Mesenchymal stem cell (in vitro differentiated cells and primary cell): ENCODE measurements around the gene NDUFB8.

ENCODE experiments used
- DNase-seq: peaks from one replicate; pipeline ENCODE4 v3.0.0-alpha.2; 2013
- H2AFZ ChIP-seq: one replicate; pipeline ENCODE4 v1.6.1; 2013; ENCODE audit warnings: low read depth, mild to moderate bottlenecking, control low read depth, inconsistent platforms, low read length, moderate library complexity
- H2AK5ac ChIP-seq: 2 replicates; pipeline ENCODE4 v1.6.1; 2013; ENCODE audit warnings: low read length, moderate library complexity, mild to moderate bottlenecking, inconsistent platforms; ENCODE audit not compliant: severe bottlenecking
- H2BK120ac ChIP-seq: one replicate; pipeline ENCODE4 v1.6.1; 2013; ENCODE audit warnings: low read depth, mild to moderate bottlenecking, inconsistent platforms, low read length, moderate library complexity
- H2BK12ac ChIP-seq, 2 experiments: one replicate each; pipeline ENCODE4 v1.6.1; 2013; ENCODE audit warnings: inconsistent platforms in 2 of 2, low read length in 2 of 2, mild to moderate bottlenecking in 2 of 2, moderate library complexity in 2 of 2, control low read depth in 1 of 2
- H2BK15ac ChIP-seq: one replicate; pipeline ENCODE4 v1.6.1; 2013; ENCODE audit warnings: mild to moderate bottlenecking, low read depth, inconsistent platforms; ENCODE audit not compliant: poor library complexity, severe bottlenecking
- H2BK5ac ChIP-seq: 2 replicates; pipeline ENCODE4 v1.6.1; 2013; ENCODE audit warnings: low read depth, mild to moderate bottlenecking, low read length, control low read depth, inconsistent platforms; ENCODE audit not compliant: poor library complexity, severe bottlenecking
- H3K14ac ChIP-seq, 2 experiments: one replicate each; pipeline ENCODE4 v1.6.1; 2013; ENCODE audit warnings: inconsistent platforms in 2 of 2, low read length in 2 of 2, control low read depth in 1 of 2, mild to moderate bottlenecking in 1 of 2, moderate library complexity in 1 of 2
- H3K18ac ChIP-seq, 2 experiments: one replicate each; pipeline ENCODE4 v1.6.1; 2013; ENCODE audit warnings: inconsistent platforms in 2 of 2, low read length in 2 of 2, control low read depth in 1 of 2, low read depth in 1 of 2, mild to moderate bottlenecking in 1 of 2
- H3K23ac ChIP-seq, 2 experiments: one replicate each; pipeline ENCODE4 v1.6.1; 2013; ENCODE audit warnings: inconsistent platforms in 2 of 2, low read length in 2 of 2, mild to moderate bottlenecking in 2 of 2, moderate library complexity in 2 of 2, control low read depth in 1 of 2
- H3K27ac ChIP-seq: 2 replicates; pipeline ENCODE4 v1.5.1; 2013; ENCODE audit warnings: mild to moderate bottlenecking, moderate library complexity, low read length, control low read depth, inconsistent platforms; ENCODE audit not compliant: poor library complexity, severe bottlenecking
- H3K27me3 ChIP-seq, 2 experiments: 2 replicates each; pipeline versions ENCODE4 v1.6.1 to v1.7.0; 2013; ENCODE audit warnings: low read length in 2 of 2, mild to moderate bottlenecking in 2 of 2, moderate library complexity in 2 of 2, control low read depth in 1 of 2, inconsistent platforms in 1 of 2; ENCODE audit not compliant: control insufficient read depth in 1 of 2, insufficient read depth in 1 of 2
- H3K36me3 ChIP-seq, 2 experiments: 2 replicates each; pipeline versions ENCODE4 v1.6.1 to v1.7.0; 2013; ENCODE audit warnings: low read length in 2 of 2, control low read depth in 1 of 2, inconsistent platforms in 1 of 2, low read depth in 1 of 2, mild to moderate bottlenecking in 1 of 2; ENCODE audit not compliant: insufficient read depth in 2 of 2, control insufficient read depth in 1 of 2
- H3K4ac ChIP-seq, 2 experiments: one replicate each; pipeline ENCODE4 v1.6.1; 2013; ENCODE audit warnings: inconsistent platforms in 2 of 2, low read length in 2 of 2, mild to moderate bottlenecking in 2 of 2, moderate library complexity in 2 of 2, control low read depth in 1 of 2, low read depth in 1 of 2
- H3K4me1 ChIP-seq: 2 replicates; pipeline ENCODE4 v1.6.1; 2013; ENCODE audit warnings: low read depth, low read length, control low read depth; ENCODE audit not compliant: control insufficient read depth, insufficient read depth
- H3K4me2 ChIP-seq: 2 replicates; pipeline ENCODE4 v1.6.1; 2013; ENCODE audit warnings: low read length, mild to moderate bottlenecking, inconsistent platforms; ENCODE audit not compliant: poor library complexity, severe bottlenecking
- H3K4me3 ChIP-seq, 2 experiments: 2 replicates each; pipeline versions ENCODE4 v1.5.1 to v1.7.0; 2013; ENCODE audit warnings: low read length in 2 of 2, mild to moderate bottlenecking in 2 of 2, control low read depth in 1 of 2, low read depth in 1 of 2; ENCODE audit not compliant: insufficient read depth in 1 of 2
- H3K79me1 ChIP-seq: replicated peaks from 2 replicates; pipeline ENCODE4 v1.6.1; 2013; ENCODE audit warnings: mild to moderate bottlenecking, control low read depth, low read length, inconsistent platforms; ENCODE audit not compliant: poor library complexity, severe bottlenecking
- H3K9ac ChIP-seq: 2 replicates; pipeline ENCODE4 v1.7.0; 2013; ENCODE audit warnings: mild to moderate bottlenecking, low read length, moderate library complexity
- H3K9me3 ChIP-seq: 2 replicates; pipeline ENCODE4 v1.7.0; 2013; ENCODE audit warnings: mild to moderate bottlenecking, low read length; ENCODE audit not compliant: control insufficient read depth
- H4K8ac ChIP-seq: one replicate; pipeline ENCODE4 v1.6.1; 2013; ENCODE audit warnings: inconsistent platforms, mild to moderate bottlenecking, low read length, moderate library complexity
- H4K91ac ChIP-seq: one replicate; pipeline ENCODE4 v1.6.1; 2013; ENCODE audit warnings: mild to moderate bottlenecking, low read length, inconsistent platforms
- WGBS: methylation state at CpG from one replicate; pipeline ENCODE4 v1.1.7; 2013; ENCODE audit warnings: mixed read lengths; 5-methylcytosine and 5-hydroxymethylcytosine counted together

The NDUFB8 gene

DNA sequence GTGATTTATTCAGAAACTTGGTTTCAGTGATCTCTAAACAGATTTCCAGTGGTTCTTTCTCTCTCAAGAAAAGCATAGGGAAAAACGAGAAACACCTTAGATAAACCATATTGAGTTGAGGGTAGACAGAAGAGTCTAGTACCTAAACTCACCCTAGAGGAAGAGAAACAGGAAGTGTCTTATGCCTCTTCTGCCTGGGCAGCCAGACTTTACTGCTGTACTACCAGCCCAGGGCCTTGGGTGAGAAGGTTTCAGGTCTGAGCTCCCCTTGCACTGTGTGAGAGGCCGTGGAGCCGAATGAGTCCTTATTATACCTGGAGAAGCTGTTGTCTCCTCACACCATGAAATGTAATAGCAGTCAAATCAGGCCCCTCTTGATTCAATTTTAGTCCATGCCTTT, 24.3 kb upstream of the NDUFB8 start:
- 97% methylated on average over 3 of the region's 3 CpGs for WGBS

GRCh38 chr10:100551738-100552137, 22.1 kb upstream of the NDUFB8 start:
- H3K9ac ChIP-seq = no peak overlapping the region
- no peaks in the 10 kb centered on the region for H3K27me3 ChIP-seq
- H3K4ac ChIP-seq = no peak overlapping the region
- no peak overlapping the region for H2BK5ac ChIP-seq
- WGBS = 73% methylated on average over 4 of the region's 5 CpGs
- H3K4me1 ChIP-seq = no peaks in the 10 kb centered on the region
- H3K27ac ChIP-seq = no peak overlapping the region
- no peak overlapping the region for H2BK120ac ChIP-seq
- H3K4me2 ChIP-seq = no peak overlapping the region
- DNase-seq = no peak
- H3K23ac ChIP-seq = no peak overlapping the region
- no peak overlapping the region for H2BK15ac ChIP-seq
- no peak overlapping the region for H4K91ac ChIP-seq
- no peak overlapping the region for H2BK12ac ChIP-seq
- H3K4me3 ChIP-seq = no peak overlapping the region
- H3K18ac ChIP-seq = no peak overlapping the region
- H2AFZ ChIP-seq = no peak overlapping the region
- peaks cover 16% of the 10 kb centered on the region for H3K79me1 ChIP-seq
- no peak overlapping the region for H4K8ac ChIP-seq
- peaks cover 44 to 87% of the 10 kb centered on the region in 2 experiments for H3K36me3 ChIP-seq
- no peaks in the 10 kb centered on the region for H3K9me3 ChIP-seq
- H2AK5ac ChIP-seq = no peak overlapping the region
- no peak overlapping the region for H3K14ac ChIP-seq

More for the DNA sequence above, 24.3 kb upstream of the NDUFB8 start:
- Histone ChIP-seq H2AK5ac (no peak overlapping the region), H2BK5ac (no peak overlapping the region), H2AFZ (no peak overlapping the region), H3K4me1 (no peaks in the 10 kb centered on the region), H3K36me3 (peaks cover 27 to 83% of the 10 kb centered on the region in 2 experiments), H4K8ac (no peak overlapping the region), H3K4ac (no peak overlapping the region), H2BK15ac (no peak overlapping the region), H3K27ac (no peak overlapping the region), H3K27me3 (no peaks in the 10 kb centered on the region), H2BK12ac (no peak overlapping the region), H3K23ac (no peak overlapping the region), H4K91ac (no peak overlapping the region), H3K4me3 (no peak overlapping the region), H3K9me3 (no peaks in the 10 kb centered on the region), H3K4me2 (no peak overlapping the region), H3K18ac (no peak overlapping the region), H2BK120ac (no peak overlapping the region), H3K14ac (no peak overlapping the region), H3K79me1 (peaks cover 7% of the 10 kb centered on the region), H3K9ac (no peak overlapping the region)
- DNase-seq = no peak

- Histone ChIP-seq H3K23ac (no peak overlapping the region), H3K9ac (no peak overlapping the region), H2AK5ac (no peak overlapping the region), H2AFZ (no peak overlapping the region), H3K9me3 (no peaks in the 10 kb centered on the region), H3K4me3 (no peak overlapping the region), H3K27ac (no peak overlapping the region), H3K14ac (no peak overlapping the region), H3K79me1 (peaks cover 16% of the 10 kb centered on the region), H4K91ac (no peak overlapping the region), H3K4ac (no peak overlapping the region), H4K8ac (no peak overlapping the region), H3K18ac (no peak overlapping the region), H2BK12ac (no peak overlapping the region), H2BK5ac (no peak overlapping the region), H2BK120ac (no peak overlapping the region), H3K36me3 (peaks cover 43 to 85% of the 10 kb centered on the region in 2 experiments), H2BK15ac (no peak overlapping the region), H3K4me2 (no peak overlapping the region), H3K27me3 (no peaks in the 10 kb centered on the region), H3K4me1 (no peaks in the 10 kb centered on the region)
- no peak for DNase-seq
- WGBS = 80% methylated on average over 4 of the region's 4 CpGs
Measured at GRCh38 chr10:100551196-100551595, 21.5 kb upstream of the NDUFB8 start.

- no peak for DNase-seq
- Histone ChIP-seq H3K27me3 (no peaks in the 10 kb centered on the region), H4K91ac (no peak overlapping the region), H2BK120ac (no peak overlapping the region), H3K9me3 (no peaks in the 10 kb centered on the region), H3K27ac (no peak overlapping the region), H3K4me3 (no peak overlapping the region), H3K4ac (no peak overlapping the region), H2BK5ac (no peak overlapping the region), H3K36me3 (peaks cover 56 to 95% of the 10 kb centered on the region in 2 experiments), H3K18ac (no peak overlapping the region), H2AFZ (no peak overlapping the region), H2AK5ac (no peak overlapping the region), H3K4me1 (no peaks in the 10 kb centered on the region), H2BK15ac (no peak overlapping the region), H4K8ac (no peak overlapping the region), H3K23ac (no peak overlapping the region), H3K4me2 (no peak overlapping the region), H3K14ac (no peak overlapping the region), H2BK12ac (no peak overlapping the region), H3K9ac (no peak overlapping the region), H3K79me1 (peaks cover 40% of the 10 kb centered on the region)
- WGBS = 95% methylated on average over 2 of the region's 5 CpGs
Measured at GRCh38 chr10:100544950-100545349, 15.3 kb upstream of the NDUFB8 start.
